Peyer's patch (tissue), 4 donors: ENCODE data around the gene ABHD17B. TPM values are rescaled to one million over a fixed set of nuclear protein-coding genes. Genes with fewer than 3 reads are reported as not detected.

Experiments
- DNase-seq, 3 donors: peaks; one replicate each; pipeline ENCODE4 v3.0.0-alpha.2; 2017 to 2019
- H3K27ac ChIP-seq, 4 donors: fragments of 200-600 bp; sonication (generic); one replicate each; pipeline ENCODE4 v1.5.1; 2016 to 2019
- H3K27me3 ChIP-seq, 2 donors: fragments of 200-600 bp; sonication (generic); one replicate each; pipeline ENCODE4 v1.5.1; 2019
- H3K36me3 ChIP-seq, 3 donors: fragments of 200-600 bp; sonication (generic); one replicate each; pipeline ENCODE4 v1.5.1; 2016 to 2019
- H3K4me1 ChIP-seq, 4 donors: fragments of 200-600 bp; sonication (generic); one replicate each; pipeline ENCODE4 v1.5.1; 2016 to 2019
- H3K4me3 ChIP-seq, 4 donors: fragments of 200-600 bp; sonication (generic); 1 replicate in 3 of 4; 2 replicates in 1 of 4; pipeline ENCODE4 v1.5.1; 2016 to 2019; ENCODE audit warnings: mild to moderate bottlenecking in 1 of 4
- H3K9me3 ChIP-seq, 4 donors: fragments of 200-600 bp; sonication (generic); one replicate each; pipeline ENCODE4 v1.5.1; 2016 to 2019; ENCODE audit warnings: mild to moderate bottlenecking in 1 of 4
- POLR2A ChIP-seq, 2 donors: fragments of 450-650 bp; IDR thresholded peaks; one replicate each; pipeline ENCODE4 v1.5.1; 2017; ENCODE audit warnings: antibody characterized with exemption in 2 of 2, mild to moderate bottlenecking in 2 of 2, moderate library complexity in 2 of 2
- total RNA-seq, 4 donors: library from RNA; depleted of rRNA; stranded (reverse); fragments of >200 nt; gene quantifications; one replicate each; pipeline ENCODE4 v1.1.0, GENCODE V29; 2016
- TF ChIP-seq, protein P1 (sequence below), 6 experiments: fragments of 450-650 bp in 4 of 6; fragments of 200-600 bp in 2 of 6; sonication (generic) in 1 of 6; IDR thresholded peaks; one replicate each; pipeline ENCODE4 v1.5.1; 2017 to 2019; ENCODE audit warnings: antibody characterized with exemption in 6 of 6, mild to moderate bottlenecking in 3 of 6, moderate library complexity in 1 of 6

The ABHD17B gene
- total RNA-seq, 4 donors from 2014 or later: 23.9 to 39.1 (median 34.0) TPM

GRCh38 chr9:71891557-71892189, 19.3 kb downstream of the ABHD17B start:
- H3K27ac ChIP-seq: no peak overlapping the region
- no peaks in the 10 kb centered on the region for H3K9me3 ChIP-seq
- H3K4me1 ChIP-seq: peaks cover 0 to 15% (median under 1%) of the 10 kb centered on the region in 4 donors
- no peaks in the 10 kb centered on the region for H3K36me3 ChIP-seq
- H3K4me3 ChIP-seq: no peak overlapping the region
- no peaks in the 10 kb centered on the region for H3K27me3 ChIP-seq
- TF ChIP-seq POLR2A (IDR thresholded peaks at IDR 0.05): no peak
- TF ChIP-seq, protein P1, sequence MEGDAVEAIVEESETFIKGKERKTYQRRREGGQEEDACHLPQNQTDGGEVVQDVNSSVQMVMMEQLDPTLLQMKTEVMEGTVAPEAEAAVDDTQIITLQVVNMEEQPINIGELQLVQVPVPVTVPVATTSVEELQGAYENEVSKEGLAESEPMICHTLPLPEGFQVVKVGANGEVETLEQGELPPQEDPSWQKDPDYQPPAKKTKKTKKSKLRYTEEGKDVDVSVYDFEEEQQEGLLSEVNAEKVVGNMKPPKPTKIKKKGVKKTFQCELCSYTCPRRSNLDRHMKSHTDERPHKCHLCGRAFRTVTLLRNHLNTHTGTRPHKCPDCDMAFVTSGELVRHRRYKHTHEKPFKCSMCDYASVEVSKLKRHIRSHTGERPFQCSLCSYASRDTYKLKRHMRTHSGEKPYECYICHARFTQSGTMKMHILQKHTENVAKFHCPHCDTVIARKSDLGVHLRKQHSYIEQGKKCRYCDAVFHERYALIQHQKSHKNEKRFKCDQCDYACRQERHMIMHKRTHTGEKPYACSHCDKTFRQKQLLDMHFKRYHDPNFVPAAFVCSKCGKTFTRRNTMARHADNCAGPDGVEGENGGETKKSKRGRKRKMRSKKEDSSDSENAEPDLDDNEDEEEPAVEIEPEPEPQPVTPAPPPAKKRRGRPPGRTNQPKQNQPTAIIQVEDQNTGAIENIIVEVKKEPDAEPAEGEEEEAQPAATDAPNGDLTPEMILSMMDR (IDR thresholded peaks at IDR 0.05): no peak
- DNase-seq: no peak

- H3K27ac ChIP-seq: no peak overlapping the region
- H3K4me3 ChIP-seq: no peak overlapping the region
- no peaks in the 10 kb centered on the region for H3K36me3 ChIP-seq
- no peak for DNase-seq
- TF ChIP-seq, protein P1 (IDR thresholded peaks at IDR 0.05): no peak
- TF ChIP-seq POLR2A (IDR thresholded peaks at IDR 0.05): no peak
- H3K27me3 ChIP-seq: no peaks in the 10 kb centered on the region
- H3K9me3 ChIP-seq: no peaks in the 10 kb centered on the region
- peaks cover 0 to 3% (median 0%) of the 10 kb centered on the region in 4 donors for H3K4me1 ChIP-seq
Observed at GRCh38 chr9:71890042-71890679, 20.8 kb downstream of the ABHD17B start.

DNA sequence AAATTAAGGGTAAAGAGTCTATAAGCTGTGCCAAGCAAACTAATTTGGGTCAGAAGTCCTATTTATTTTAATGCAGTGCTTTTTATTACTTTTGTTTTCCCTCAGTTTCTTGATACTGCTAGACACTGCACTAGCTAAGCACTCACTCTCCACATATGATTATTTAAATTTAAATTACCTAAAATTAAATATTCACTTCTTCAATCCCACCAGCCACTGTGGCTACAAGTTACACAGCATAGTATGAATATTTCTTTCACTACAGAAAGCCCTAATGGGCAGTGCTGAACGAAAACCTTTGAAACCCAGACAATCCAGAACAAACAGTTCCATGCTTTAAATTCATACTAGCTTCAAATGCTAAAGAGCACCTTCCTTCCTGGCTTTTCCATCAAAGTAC, 23.6 kb downstream of the ABHD17B start:
- Histone ChIP-seq H3K4me3 (no peak overlapping the region), H3K27ac (no peak overlapping the region), H3K27me3 (no peaks in the 10 kb centered on the region), H3K9me3 (peaks cover 0 to 8% (median 0%) of the 10 kb centered on the region in 4 donors), H3K36me3 (no peaks in the 10 kb centered on the region), H3K4me1 (peaks cover 0 to 3% (median 0%) of the 10 kb centered on the region in 4 donors)
- no peak for DNase-seq
- TF ChIP-seq, protein P1 (IDR thresholded peaks at IDR 0.05): no peak
- TF ChIP-seq POLR2A (IDR thresholded peaks at IDR 0.05): no peak

- H3K9me3 ChIP-seq: peaks cover 0 to 8% (median 0%) of the 10 kb centered on the region in 4 donors
- no peaks in the 10 kb centered on the region for H3K36me3 ChIP-seq
- TF ChIP-seq POLR2A (IDR thresholded peaks at IDR 0.05): no peak
- TF ChIP-seq, protein P1 (IDR thresholded peaks at IDR 0.05): no peak
- no peak overlapping the region for H3K27ac ChIP-seq
- no peaks in the 10 kb centered on the region for H3K4me1 ChIP-seq
- H3K4me3 ChIP-seq: no peak overlapping the region
- H3K27me3 ChIP-seq: no peaks in the 10 kb centered on the region
- DNase-seq: no peak
Observed at GRCh38 chr9:71886541-71886940, 24.5 kb downstream of the ABHD17B start.

GRCh38 chr9:71886015-71886414, 25.0 kb downstream of the ABHD17B start:
- Histone ChIP-seq H3K4me1 (no peaks in the 10 kb centered on the region), H3K27ac (no peak overlapping the region), H3K27me3 (no peaks in the 10 kb centered on the region), H3K36me3 (no peaks in the 10 kb centered on the region), H3K9me3 (peaks cover 0 to 8% (median 0%) of the 10 kb centered on the region in 4 donors), H3K4me3 (no peak overlapping the region)
- TF ChIP-seq, protein P1 (IDR thresholded peaks at IDR 0.05): no peak
- no peak for TF ChIP-seq POLR2A (IDR thresholded peaks at IDR 0.05)
- no peak for DNase-seq
